Liver (tissue), 3 donors: ENCODE measurements around the gene LYRM4.

Source experiments
- GABPA ChIP-seq, 2 donors: IDR thresholded peaks in 1 of 2; conservative IDR thresholded peaks in 1 of 2; 2 replicates each; pipeline ENCODE4 v1.6.1; 2016; ENCODE audit warnings: antibody characterized with exemption in 2 of 2, mild to moderate bottlenecking in 1 of 2, moderate library complexity in 1 of 2
- JUND ChIP-seq, 2 donors: IDR thresholded peaks; 2 replicates each; pipeline ENCODE4 v1.6.1; 2016; ENCODE audit warnings: antibody characterized with exemption in 2 of 2
- RAD21 ChIP-seq, 2 donors: IDR thresholded peaks; 2 replicates each; pipeline ENCODE4 v1.6.1; 2016; ENCODE audit warnings: antibody characterized with exemption in 2 of 2, mild to moderate bottlenecking in 2 of 2
- REST ChIP-seq: IDR thresholded peaks from 2 replicates; pipeline ENCODE4 v1.6.1; 2016; ENCODE audit warnings: antibody characterized with exemption, mild to moderate bottlenecking
- YY1 ChIP-seq: IDR thresholded peaks from 2 replicates; pipeline ENCODE4 v1.6.1; 2016; ENCODE audit warnings: antibody characterized with exemption, mild to moderate bottlenecking
- ZBTB33 ChIP-seq: IDR thresholded peaks from 2 replicates; pipeline ENCODE4 v1.6.1; 2016; ENCODE audit warnings: antibody characterized with exemption
- TF ChIP-seq, protein P1 (sequence below): fragments of 150-350 bp; IDR thresholded peaks from 2 replicates; pipeline ENCODE4 v1.5.1; 2017; ENCODE audit warnings: improper control_type of control experiment, low read depth, low read length; ENCODE audit not compliant: missing input control
- donor health status: healthy.
- donor health status: healthy.

- TF ChIP-seq, protein P1, sequence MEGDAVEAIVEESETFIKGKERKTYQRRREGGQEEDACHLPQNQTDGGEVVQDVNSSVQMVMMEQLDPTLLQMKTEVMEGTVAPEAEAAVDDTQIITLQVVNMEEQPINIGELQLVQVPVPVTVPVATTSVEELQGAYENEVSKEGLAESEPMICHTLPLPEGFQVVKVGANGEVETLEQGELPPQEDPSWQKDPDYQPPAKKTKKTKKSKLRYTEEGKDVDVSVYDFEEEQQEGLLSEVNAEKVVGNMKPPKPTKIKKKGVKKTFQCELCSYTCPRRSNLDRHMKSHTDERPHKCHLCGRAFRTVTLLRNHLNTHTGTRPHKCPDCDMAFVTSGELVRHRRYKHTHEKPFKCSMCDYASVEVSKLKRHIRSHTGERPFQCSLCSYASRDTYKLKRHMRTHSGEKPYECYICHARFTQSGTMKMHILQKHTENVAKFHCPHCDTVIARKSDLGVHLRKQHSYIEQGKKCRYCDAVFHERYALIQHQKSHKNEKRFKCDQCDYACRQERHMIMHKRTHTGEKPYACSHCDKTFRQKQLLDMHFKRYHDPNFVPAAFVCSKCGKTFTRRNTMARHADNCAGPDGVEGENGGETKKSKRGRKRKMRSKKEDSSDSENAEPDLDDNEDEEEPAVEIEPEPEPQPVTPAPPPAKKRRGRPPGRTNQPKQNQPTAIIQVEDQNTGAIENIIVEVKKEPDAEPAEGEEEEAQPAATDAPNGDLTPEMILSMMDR: no peak
- TF ChIP-seq YY1 (no peak), ZBTB33 (no peak), JUND (IDR thresholded peaks at IDR 0.05) (no peak), GABPA (IDR thresholded peaks at IDR 0.05 in 1 of 2, conservative IDR thresholded peaks at IDR 0.05 in 1 of 2) (no peak), REST (no peak), RAD21 (IDR thresholded peaks at IDR 0.05) (no peak)
Observed at GRCh38 chr6:5095236-5095635, 165.5 kb downstream of the LYRM4 start.
